GM12891 (cell line): ENCODE data around the gene EXOC4.

Source experiments
- PAX5 ChIP-seq: IDR thresholded peaks from 2 replicates; pipeline ENCODE4 v1.6.1; 2011; ENCODE audit warnings: low read length, moderate library complexity, mild to moderate bottlenecking; ENCODE audit not compliant: insufficient read depth, severe bottlenecking
- POLR2A ChIP-seq: IDR thresholded peaks from 2 replicates; pipeline ENCODE4 v1.6.1; 2011; ENCODE audit warnings: low read depth, low read length, control low read depth
- POLR2AphosphoS5 ChIP-seq: IDR thresholded peaks from 2 replicates; pipeline ENCODE4 v1.6.1; 2011; ENCODE audit warnings: low read depth, low read length, control low read depth
- POU2F2 ChIP-seq: IDR thresholded peaks from 2 replicates; pipeline ENCODE4 v1.6.1; 2011; ENCODE audit warnings: low read depth, mild to moderate bottlenecking, control low read depth, low read length, moderate library complexity
- SPI1 ChIP-seq: IDR thresholded peaks from 2 replicates; pipeline ENCODE4 v1.6.1; 2011; ENCODE audit warnings: low read depth, low read length, control low read depth
- TAF1 ChIP-seq: IDR thresholded peaks from 2 replicates; pipeline ENCODE4 v1.6.1; 2011; ENCODE audit warnings: low read depth, low read length, control low read depth

DNA sequence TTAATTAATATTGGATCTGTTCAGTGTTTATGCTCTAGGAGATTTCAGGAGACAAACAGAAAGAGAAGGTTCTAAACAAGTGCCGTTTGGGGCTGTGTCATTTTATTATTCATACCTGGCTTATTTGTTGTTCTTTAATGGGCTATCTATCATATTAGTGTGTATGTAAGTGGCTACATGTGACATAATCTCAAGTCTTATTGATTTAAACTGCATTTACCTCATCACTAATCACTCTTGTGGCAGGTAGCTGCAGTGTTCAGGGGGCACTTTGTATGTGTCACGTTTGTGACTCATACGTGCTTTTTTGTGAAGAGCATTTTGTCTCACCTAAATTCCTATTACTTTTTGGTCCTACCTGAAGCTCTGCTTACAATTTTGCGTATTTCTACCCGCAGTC lies 95.4 kb downstream of the EXOC4 start:
- TF ChIP-seq POLR2AphosphoS5 (no peak), TAF1 (no peak), POLR2A (no peak), SPI1 (no peak), POU2F2 (no peak), PAX5 (no peak)
